IPS-18a (cell line): ENCODE measurements around the gene TAL1.

Experiments used
- H3K27ac ChIP-seq: one replicate; pipeline ENCODE4 v1.5.1; 2013; ENCODE audit warnings: low read length
- H3K27me3 ChIP-seq: one replicate; pipeline ENCODE4 v1.6.1; 2013; ENCODE audit warnings: mild to moderate bottlenecking, low read length; ENCODE audit not compliant: control insufficient read depth, insufficient read depth
- H3K36me3 ChIP-seq: one replicate; pipeline ENCODE4 v1.6.1; 2013; ENCODE audit warnings: low read depth, low read length; ENCODE audit not compliant: control insufficient read depth
- H3K4me1 ChIP-seq: one replicate; pipeline ENCODE4 v1.6.1; 2013; ENCODE audit warnings: low read depth, low read length; ENCODE audit not compliant: control insufficient read depth
- H3K4me3 ChIP-seq: one replicate; pipeline ENCODE4 v1.5.1; 2013; ENCODE audit warnings: low read length
- H3K9ac ChIP-seq: one replicate; pipeline ENCODE4 v1.6.1; 2013; ENCODE audit warnings: mild to moderate bottlenecking, low read length, moderate library complexity
- H3K9me3 ChIP-seq: one replicate; pipeline ENCODE4 v1.6.1; 2013; ENCODE audit warnings: low read depth, low read length; ENCODE audit not compliant: control insufficient read depth

The TAL1 gene

DNA sequence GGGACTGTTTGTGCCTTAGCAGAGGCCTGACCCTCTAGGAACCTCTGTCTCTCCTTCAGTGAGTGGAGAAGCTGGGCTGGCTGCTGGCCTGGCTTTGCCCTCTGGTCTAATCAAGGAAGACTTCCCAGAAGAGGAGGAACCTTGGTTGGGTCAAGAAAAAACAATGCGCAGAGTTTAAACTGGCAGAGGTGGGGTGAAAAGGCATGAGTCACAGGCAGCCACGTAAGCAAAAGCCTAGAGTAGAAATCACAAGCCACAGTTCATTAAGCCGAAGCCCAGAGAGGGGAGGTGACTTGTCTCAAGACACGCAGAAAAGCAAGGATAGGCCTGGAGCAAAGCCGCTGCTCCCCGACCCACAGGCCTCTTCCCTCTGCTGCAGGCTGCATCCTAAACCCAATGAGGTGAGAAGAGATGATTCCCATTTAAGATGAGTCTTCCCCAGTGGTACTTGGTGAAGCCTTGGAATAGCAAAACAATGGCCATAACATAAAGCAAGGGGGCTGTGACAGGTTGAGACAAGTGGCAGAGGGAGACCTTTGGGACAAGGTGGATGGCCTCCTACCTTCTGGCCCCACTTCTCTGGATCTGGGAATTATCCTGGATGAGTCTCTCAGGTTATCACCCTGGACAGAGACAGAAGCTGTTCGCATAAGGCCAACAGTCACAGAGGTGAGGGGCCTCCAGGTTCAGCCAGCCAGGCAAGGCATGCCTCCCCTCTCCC, 49.9 kb downstream of the TAL1 start:
- H3K9me3 ChIP-seq: no peaks in the 10 kb centered on the region
- H3K4me3 ChIP-seq: no peak overlapping the region
- H3K27me3 ChIP-seq: peaks cover 16% of the 10 kb centered on the region
- H3K36me3 ChIP-seq: no peaks in the 10 kb centered on the region
- no peak overlapping the region for H3K9ac ChIP-seq
- no peak overlapping the region for H3K27ac ChIP-seq
- peaks cover 4% of the 10 kb centered on the region for H3K4me1 ChIP-seq

DNA sequence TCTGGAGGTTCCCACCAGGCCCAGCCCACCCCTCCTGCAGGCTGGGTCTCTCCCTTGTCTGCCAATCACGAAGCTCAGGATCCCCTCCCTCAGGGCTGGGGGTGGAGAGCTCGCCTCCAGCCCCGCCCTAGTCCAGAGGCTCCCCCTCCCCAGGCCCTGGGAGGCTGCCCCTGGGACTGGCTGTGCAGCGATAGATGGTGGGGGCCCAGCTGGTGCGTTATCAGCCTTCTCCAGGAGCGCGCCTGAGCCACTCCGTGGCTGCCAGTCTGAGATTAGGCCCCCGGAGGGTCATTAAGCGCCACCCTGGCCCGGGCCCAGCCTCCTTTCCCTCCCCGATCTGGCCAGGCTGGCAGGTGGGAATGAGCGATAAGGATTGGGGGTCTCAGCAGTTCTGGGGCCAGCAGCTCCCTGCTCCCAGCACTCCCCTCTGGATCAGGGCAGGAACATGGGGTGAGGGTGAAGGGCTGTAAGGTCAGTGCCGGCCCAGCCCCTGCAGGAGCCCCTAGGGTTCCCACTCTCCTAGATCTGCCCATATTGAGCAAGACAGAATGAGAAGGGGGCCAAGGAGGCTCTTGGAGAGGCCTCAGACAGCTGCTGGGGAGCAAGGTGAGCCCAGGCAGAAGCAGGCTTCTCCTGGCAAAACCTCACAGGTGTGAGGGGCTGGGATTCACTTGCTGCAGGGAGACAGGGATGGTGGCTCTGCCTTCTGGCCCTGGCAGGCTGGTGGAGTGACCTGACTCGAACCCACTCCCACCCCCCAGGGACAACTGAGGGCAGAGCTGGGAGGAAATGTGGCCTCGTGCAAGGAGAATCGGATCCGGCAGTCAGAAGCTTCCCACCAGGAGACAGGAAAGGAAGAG, 50.7 kb downstream of the TAL1 start:
- H3K9ac ChIP-seq: no peak overlapping the region
- H3K4me1 ChIP-seq: peaks cover 4% of the 10 kb centered on the region
- no peak overlapping the region for H3K4me3 ChIP-seq
- H3K36me3 ChIP-seq: no peaks in the 10 kb centered on the region
- no peak overlapping the region for H3K27ac ChIP-seq
- peaks cover 16% of the 10 kb centered on the region for H3K27me3 ChIP-seq
- H3K9me3 ChIP-seq: no peaks in the 10 kb centered on the region

DNA sequence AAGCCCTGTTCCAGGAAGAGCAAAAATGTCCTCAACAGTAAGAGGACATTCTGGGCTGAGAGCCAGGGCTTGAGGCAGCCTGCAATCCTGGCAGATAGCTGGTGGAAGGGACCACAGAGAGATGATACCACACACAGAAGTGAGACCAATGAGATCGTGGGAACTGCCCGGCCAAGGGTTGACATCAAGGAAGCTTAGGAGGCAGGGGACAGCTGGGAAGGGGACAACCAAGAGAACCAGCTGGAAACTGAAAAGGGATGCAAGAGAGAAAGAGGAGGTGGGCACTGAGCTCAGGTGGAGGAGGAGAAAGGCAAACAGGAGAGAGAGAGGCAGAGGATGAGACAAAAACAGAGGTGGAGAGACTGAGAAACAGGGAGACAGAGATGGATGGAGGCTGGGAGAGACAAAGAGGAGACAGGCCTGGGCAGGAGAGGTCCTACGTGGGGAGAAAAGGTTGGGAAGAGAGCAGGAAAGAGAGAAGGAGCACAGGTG, 51.4 kb downstream of the TAL1 start:
- Histone ChIP-seq H3K4me3 (no peak overlapping the region), H3K27ac (no peak overlapping the region), H3K4me1 (peaks cover 4% of the 10 kb centered on the region), H3K9ac (no peak overlapping the region), H3K9me3 (no peaks in the 10 kb centered on the region), H3K36me3 (no peaks in the 10 kb centered on the region), H3K27me3 (peaks cover 16% of the 10 kb centered on the region)

DNA sequence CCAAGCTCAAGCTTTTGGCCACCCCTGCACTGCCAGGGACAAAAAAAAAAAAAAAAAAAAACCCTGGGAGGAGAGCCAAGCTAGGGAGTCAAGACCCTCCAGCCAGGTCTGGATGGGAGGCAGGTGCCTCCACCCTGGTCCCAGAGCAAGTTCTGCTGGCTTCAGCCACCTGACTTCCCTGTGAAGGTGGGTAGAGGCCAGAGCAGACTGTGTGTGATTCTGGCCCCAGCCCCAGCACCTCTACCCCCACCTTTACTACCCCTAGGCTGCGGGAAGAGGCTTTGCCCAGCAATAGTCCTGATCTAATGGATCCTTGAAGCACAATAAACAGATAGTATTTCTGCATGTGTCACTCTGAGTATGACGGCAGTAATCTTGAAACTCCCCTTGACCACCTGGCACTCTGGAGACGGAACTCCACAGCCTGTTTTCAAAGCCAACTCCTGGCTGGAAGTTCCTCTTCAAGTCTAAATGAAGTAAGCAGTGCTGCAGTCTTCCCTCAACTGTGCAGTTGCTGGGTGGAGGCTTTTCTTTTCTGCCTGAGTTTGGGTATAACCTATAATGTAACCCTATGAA, 51.9 kb downstream of the TAL1 start:
- H3K9ac ChIP-seq: no peak overlapping the region
- no peak overlapping the region for H3K27ac ChIP-seq
- no peaks in the 10 kb centered on the region for H3K9me3 ChIP-seq
- H3K4me1 ChIP-seq: peaks cover 4% of the 10 kb centered on the region
- H3K4me3 ChIP-seq: no peak overlapping the region
- peaks cover 16% of the 10 kb centered on the region for H3K27me3 ChIP-seq
- no peaks in the 10 kb centered on the region for H3K36me3 ChIP-seq

DNA sequence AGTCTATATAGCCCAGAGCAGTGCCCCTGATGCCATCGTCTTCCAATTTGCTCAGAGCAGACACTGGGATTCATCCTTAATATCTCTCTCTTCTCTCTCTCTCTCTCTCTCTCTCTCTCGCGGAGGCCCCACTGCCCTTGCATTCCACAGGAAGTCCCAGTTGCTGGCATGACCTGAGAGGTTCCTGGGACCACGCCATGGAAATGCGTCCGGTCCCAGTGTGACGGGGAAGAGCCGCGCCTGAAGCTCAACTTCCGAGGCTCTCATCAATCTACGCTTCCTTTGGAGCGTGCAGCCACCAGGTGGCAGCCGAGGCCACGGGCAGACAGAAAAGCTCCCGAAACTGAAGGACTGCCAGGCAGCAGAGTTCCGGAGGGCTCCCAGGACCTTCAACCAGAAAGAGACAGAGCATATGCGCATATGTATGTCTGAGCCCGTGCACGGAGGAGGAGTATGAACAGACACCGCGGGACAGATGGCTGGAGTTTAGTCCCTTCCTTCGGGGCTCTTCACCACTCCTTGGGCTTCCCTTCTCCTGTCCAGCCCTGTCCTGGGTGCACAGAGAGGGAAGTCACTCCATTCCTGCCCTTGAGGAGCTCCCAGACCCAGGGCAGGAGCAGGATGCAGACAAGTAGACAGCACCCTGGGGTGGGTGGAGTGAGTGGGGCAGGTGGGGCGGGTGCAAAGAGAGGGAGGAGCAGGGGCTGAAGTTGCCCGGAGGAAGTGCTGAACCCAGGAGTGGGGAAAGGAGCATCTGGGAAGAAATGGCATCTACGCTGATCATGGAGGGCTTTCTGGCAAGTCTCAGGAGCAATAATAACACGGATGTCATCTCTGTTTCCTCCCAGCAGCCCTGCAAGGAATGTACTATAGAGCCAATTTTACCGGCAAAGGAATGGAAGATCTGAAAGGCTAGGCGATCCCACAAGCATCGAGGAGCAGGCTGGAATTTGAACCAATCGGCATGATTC, 52.7 kb downstream of the TAL1 start:
- peaks cover 4% of the 10 kb centered on the region for H3K4me1 ChIP-seq
- H3K9me3 ChIP-seq: no peaks in the 10 kb centered on the region
- peaks cover 16% of the 10 kb centered on the region for H3K27me3 ChIP-seq
- no peak overlapping the region for H3K9ac ChIP-seq
- H3K27ac ChIP-seq: no peak overlapping the region
- H3K36me3 ChIP-seq: no peaks in the 10 kb centered on the region
- H3K4me3 ChIP-seq: peak overlapping the region; percentile 54

DNA sequence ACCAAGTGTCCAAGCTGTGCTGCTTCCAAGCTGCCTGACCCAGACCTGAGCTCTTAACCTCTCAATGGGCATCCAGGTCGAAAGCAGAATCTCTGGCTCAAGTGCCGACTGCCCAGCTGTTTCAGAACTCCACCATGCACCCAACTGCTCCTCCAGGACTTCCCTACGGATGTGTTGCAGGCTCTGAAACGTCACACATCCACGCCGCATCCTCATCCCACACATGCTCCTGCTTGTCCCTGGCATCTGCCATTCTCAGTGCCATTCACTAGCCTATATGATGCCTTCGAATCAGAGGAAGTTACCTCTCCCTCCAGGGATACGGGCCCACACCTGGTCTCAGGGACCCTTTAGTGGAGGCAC, 53.4 kb downstream of the TAL1 start:
- H3K9me3 ChIP-seq: no peaks in the 10 kb centered on the region
- no peak overlapping the region for H3K9ac ChIP-seq
- no peak overlapping the region for H3K27ac ChIP-seq
- H3K36me3 ChIP-seq: no peaks in the 10 kb centered on the region
- H3K27me3 ChIP-seq: peaks cover 16% of the 10 kb centered on the region
- H3K4me3 ChIP-seq: peak overlapping the region; percentile 54
- peaks cover 4% of the 10 kb centered on the region for H3K4me1 ChIP-seq

DNA sequence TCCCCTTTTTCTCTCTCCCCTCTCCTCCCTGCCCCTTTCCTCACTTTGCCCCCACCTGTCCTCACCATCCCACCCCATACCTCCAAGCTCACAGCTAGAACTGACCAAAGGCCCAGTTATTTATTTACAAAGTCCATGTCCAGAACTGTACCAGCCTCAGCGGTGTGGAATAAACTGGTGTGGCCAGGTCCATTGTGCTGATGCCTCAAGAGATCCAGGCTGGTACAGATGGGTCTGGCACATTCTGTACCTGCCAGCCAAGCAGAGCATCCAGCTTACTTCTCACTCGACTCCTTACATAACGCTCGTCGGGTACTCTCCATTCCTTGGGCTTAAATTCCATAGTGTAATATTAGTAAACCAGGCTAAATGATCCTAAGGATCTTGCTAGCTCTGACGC, 54.0 kb downstream of the TAL1 start:
- H3K4me1 ChIP-seq: peaks cover 4% of the 10 kb centered on the region
- no peaks in the 10 kb centered on the region for H3K9me3 ChIP-seq
- H3K36me3 ChIP-seq: no peaks in the 10 kb centered on the region
- no peak overlapping the region for H3K27ac ChIP-seq
- H3K27me3 ChIP-seq: peaks cover 16% of the 10 kb centered on the region
- H3K4me3 ChIP-seq: no peak overlapping the region
- H3K9ac ChIP-seq: no peak overlapping the region

DNA sequence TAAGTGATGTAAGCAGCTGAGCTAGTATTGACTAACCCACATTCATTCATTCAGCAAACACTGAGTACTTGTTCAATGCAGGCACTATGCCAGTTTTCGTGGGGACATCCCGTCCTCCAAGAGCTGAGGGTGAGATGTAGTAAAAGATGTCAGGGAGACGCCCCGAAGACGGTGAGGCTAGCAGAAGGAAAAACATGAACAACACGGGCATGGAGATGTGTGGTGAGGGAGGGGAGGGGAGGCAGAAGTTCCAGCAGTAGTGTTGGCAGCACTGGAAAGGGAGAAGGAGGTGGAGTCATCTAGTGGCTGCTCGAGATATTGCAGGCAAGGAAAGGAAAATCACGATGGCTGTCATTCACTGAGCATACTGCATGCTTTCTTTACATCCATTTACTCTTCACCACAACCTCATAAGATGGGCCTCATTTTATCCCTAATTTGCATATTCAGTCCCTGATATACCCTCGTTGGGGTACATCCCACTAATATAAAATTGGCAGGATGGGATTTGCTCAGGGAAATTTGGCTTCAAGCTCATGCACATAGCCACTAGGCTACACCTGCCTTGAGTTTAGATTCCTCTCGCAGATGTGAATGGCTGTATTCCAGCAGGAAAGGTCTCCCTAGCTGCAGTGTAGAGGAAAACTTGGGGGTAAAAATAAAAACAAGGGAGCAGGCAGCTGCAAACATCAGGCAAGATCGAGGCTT, 56.6 kb downstream of the TAL1 start:
- H3K4me1 ChIP-seq: peaks cover 4% of the 10 kb centered on the region

DNA sequence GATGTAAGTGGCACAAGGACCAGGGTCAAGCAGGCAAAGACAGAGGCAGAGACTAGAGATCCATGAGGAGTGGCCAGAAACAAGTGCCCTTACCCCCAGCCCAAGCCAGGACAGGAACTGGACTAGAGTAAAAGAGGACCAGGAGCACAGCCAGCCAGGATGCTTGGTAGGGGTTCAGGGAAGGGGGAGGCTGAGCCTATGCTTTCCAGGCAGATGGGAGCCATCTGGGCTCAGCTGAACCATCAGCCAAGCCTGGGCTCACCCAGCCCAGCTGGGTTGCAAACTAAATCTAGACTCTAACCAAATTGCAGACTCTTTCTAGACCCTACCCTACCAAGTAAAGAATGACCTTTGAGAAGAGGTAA, 57.4 kb downstream of the TAL1 start:
- H3K27ac ChIP-seq: no peak overlapping the region

More for the DNA sequence above, 56.6 kb downstream of the TAL1 start:
- Histone ChIP-seq H3K9me3 (no peaks in the 10 kb centered on the region), H3K36me3 (no peaks in the 10 kb centered on the region), H3K4me3 (no peak overlapping the region), H3K27ac (no peak overlapping the region), H3K27me3 (peaks cover 11% of the 10 kb centered on the region), H3K9ac (no peak overlapping the region)

DNA sequence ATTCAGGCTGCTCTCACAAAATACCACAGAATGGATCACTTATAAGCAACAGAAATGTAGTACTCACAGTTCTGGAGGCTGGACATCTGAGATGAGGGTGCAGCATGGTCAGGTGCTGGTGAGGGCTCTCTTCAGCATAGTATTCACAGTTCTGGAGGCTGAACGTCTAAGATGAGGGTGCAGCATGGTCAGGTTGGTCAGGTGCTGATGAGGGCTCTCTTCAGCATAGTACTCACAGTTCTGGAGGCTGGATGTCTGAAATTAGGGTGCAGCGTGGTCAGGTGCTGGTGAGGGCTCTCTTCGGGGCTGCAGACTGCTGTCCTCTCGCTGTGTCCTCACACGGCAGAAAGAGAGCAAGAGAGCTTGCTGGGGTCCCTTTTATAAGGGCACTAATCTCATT, 59.2 kb downstream of the TAL1 start:
- H3K36me3 ChIP-seq: no peaks in the 10 kb centered on the region
- H3K4me3 ChIP-seq: no peak overlapping the region
- no peak overlapping the region for H3K9ac ChIP-seq
- no peaks in the 10 kb centered on the region for H3K27me3 ChIP-seq
- H3K27ac ChIP-seq: no peak overlapping the region
- no peaks in the 10 kb centered on the region for H3K9me3 ChIP-seq
- H3K4me1 ChIP-seq: no peaks in the 10 kb centered on the region

More for the DNA sequence above, 57.4 kb downstream of the TAL1 start:
- Histone ChIP-seq H3K27me3 (peaks cover 4% of the 10 kb centered on the region), H3K9ac (no peak overlapping the region), H3K36me3 (no peaks in the 10 kb centered on the region), H3K9me3 (no peaks in the 10 kb centered on the region), H3K4me3 (no peak overlapping the region), H3K4me1 (peaks cover 4% of the 10 kb centered on the region)
